Measurements from ENCODE around the gene YWHAB. TPM values are rescaled to one million over a fixed set of nuclear protein-coding genes. Genes with fewer than 3 reads are reported as not detected.

The YWHAB gene
- total and polyA plus RNA-seq, 2 donors (not counting 3 experiments of a cell fraction or from before 2014, with no cell fraction given), result 65.9 to 255 TPM

DNA sequence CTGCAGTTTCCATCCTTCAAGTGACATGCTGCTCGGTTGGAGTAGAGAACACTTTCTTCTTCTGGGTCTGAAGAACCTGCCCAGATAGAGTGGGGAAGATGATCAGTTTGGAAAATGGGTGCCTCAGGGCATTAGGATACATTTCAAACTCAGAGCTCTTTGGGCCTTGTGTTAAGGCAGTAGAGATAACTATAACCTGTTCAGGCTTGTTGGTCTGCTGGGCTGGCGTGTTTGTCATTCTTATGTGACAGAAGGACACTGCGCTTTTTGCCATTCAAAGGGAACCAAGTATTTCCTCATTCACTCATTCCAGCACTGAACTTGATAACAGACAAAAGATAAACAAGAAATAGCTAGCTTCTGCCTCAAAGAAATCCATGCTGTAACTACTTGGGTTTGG, 70.9 kb downstream of the YWHAB start:
- FAIRE-seq, result no peak
- Histone ChIP-seq H3K9me1 (replicated peaks; ENCODE audit: control insufficient read depth, extremely low read depth, insufficient read depth, low read length) (no peaks in the 10 kb centered on the region), H3K27me3 (ENCODE audit: control insufficient read depth in 2 of 2, insufficient read depth in 2 of 2, low read length in 2 of 2) (no peaks in the 10 kb centered on the region), H4K20me1 (replicated peaks; ENCODE audit: control insufficient read depth, extremely low read depth, insufficient read depth, low read length) (no peaks in the 10 kb centered on the region), H3K4me2 (ENCODE audit: insufficient read depth, low read length) (no peak overlapping the region), H3K4me3 (replicated peaks in 1 of 3; ENCODE audit: insufficient read depth in 1 of 3, low read depth in 1 of 3, low read length in 3 of 3) (no peak overlapping the region), H2AFZ (ENCODE audit: low read depth, low read length) (no peak overlapping the region), H3K9me3 (replicated peaks; ENCODE audit: control insufficient read depth, insufficient read depth, low read length) (no peaks in the 10 kb centered on the region), H3K9ac (replicated peaks; ENCODE audit: extremely low read depth, insufficient read depth, low read length) (no peak overlapping the region), H3K79me2 (ENCODE audit: control insufficient read depth, insufficient read depth, low read length) (peaks cover 56% of the 10 kb centered on the region), H3K36me3 (ENCODE audit: control insufficient read depth in 2 of 2, extremely low read depth in 1 of 2, insufficient read depth in 2 of 2, low read length in 2 of 2) (peaks cover 34 to 35% of the 10 kb centered on the region in 2 experiments), H3K4me1 (ENCODE audit: control insufficient read depth, extremely low read depth, insufficient read depth, low read length) (peaks cover 22% of the 10 kb centered on the region), H3K27ac (ENCODE audit: insufficient read depth, low read depth, low read length) (no peak overlapping the region)
- no TSS peak for BruUV-seq (replicated peaks)
- no peak for TF ChIP-seq POLR2A (IDR thresholded peaks at IDR 0.05; ENCODE audit: low read depth, low read length)
- TF ChIP-seq FOS (IDR thresholded peaks at IDR 0.05; ENCODE audit: borderline replicate concordance, insufficient read depth, low read length), result no peak
- no peak for DNase-seq (ENCODE audit: low read depth, low spot score)
- intact Hi-C loops (cut with micrococcal nuclease) (no loop called here), dilution Hi-C loops (cut with MboI; ENCODE audit: extremely low pct_ligation_motif_present, low sequenced_read_pairs) (no loop called here)
- CTCF ChIA-PET, result no interaction called here
- POLR2A ChIA-PET, result no interaction called here

Other genes with a start within 250 kb of the YWHAB start
- 26.3 and 33.2 TPM in 2 replicates for gene ADA, start 234.0 kb upstream of the YWHAB start, total RNA-seq
- 29.8 and 33.1 TPM in 2 replicates for gene ADA, start 234.0 kb upstream of the YWHAB start, polyA plus RNA-seq
- gene CCN5, start 170.3 kb upstream of the YWHAB start, total RNA-seq, result not detected in 2 replicates
- 0.03 and 0.14 TPM in 2 replicates for gene CCN5, start 170.3 kb upstream of the YWHAB start, polyA plus RNA-seq
- gene KCNK15, start 139.8 kb upstream of the YWHAB start, total RNA-seq, result not detected in 2 replicates
- 0.05 and 0.06 TPM in 2 replicates for gene KCNK15, start 139.8 kb upstream of the YWHAB start, polyA plus RNA-seq
- not detected in 2 replicates for gene RIMS4, start 75.2 kb upstream of the YWHAB start, total RNA-seq
- not detected in 2 replicates for gene RIMS4, start 75.2 kb upstream of the YWHAB start, polyA plus RNA-seq
- gene PABPC1L, start 24.4 kb downstream of the YWHAB start, total RNA-seq, result 7.5 and 7.8 TPM in 2 replicates
- gene PABPC1L, start 24.4 kb downstream of the YWHAB start, polyA plus RNA-seq, result 12.6 and 14.2 TPM in 2 replicates
- 37.0 and 44.2 TPM in 2 replicates for gene TOMM34, start 74.7 kb downstream of the YWHAB start, total RNA-seq
- 36.3 and 36.9 TPM in 2 replicates for gene TOMM34, start 74.7 kb downstream of the YWHAB start, polyA plus RNA-seq
- gene STK4, start 80.8 kb downstream of the YWHAB start, total RNA-seq, result 28.2 and 29.6 TPM in 2 replicates
- gene STK4, start 80.8 kb downstream of the YWHAB start, polyA plus RNA-seq, result 7.0 and 9.1 TPM in 2 replicates
- 0.23 and 0.29 TPM in 2 replicates for gene KCNS1, start 215.4 kb downstream of the YWHAB start, total RNA-seq
- 0.14 and 0.29 TPM in 2 replicates for gene KCNS1, start 215.4 kb downstream of the YWHAB start, polyA plus RNA-seq
- gene WFDC5, start 229.5 kb downstream of the YWHAB start, total RNA-seq, result not detected in 2 replicates
- gene WFDC5, start 229.5 kb downstream of the YWHAB start, polyA plus RNA-seq, result not detected in 2 replicates
- gene WFDC12, start 238.8 kb downstream of the YWHAB start, total RNA-seq, result not detected in 2 replicates
- not detected in 2 replicates for gene WFDC12, start 238.8 kb downstream of the YWHAB start, polyA plus RNA-seq